Umbilical cord (tissue), 2 donors: ENCODE measurements around the gene S100A9. TPM values are rescaled to one million over a fixed set of nuclear protein-coding genes. Genes with fewer than 3 reads are reported as not detected.
"Not testable (repeated sequence)": the region's sequence is repeated elsewhere in the genome, so short reads cannot be mapped to it uniquely, and the experiment has no call there.

Source experiments
- DNase-seq: peaks from one replicate; pipeline ENCODE4 v3.0.0-alpha.2; 2015; ENCODE audit warnings: low spot score
- total RNA-seq: library from RNA; depleted of rRNA; stranded (reverse); fragments of >200 nt; gene quantifications from one replicate; pipeline ENCODE4 v1.2.3, GENCODE V29; 2014; ENCODE audit warnings: low replicate concordance; ENCODE audit not compliant: insufficient read depth

S100A9 gene
- total RNA-seq, 1 donor from 2014 or later: 224 TPM

DNA sequence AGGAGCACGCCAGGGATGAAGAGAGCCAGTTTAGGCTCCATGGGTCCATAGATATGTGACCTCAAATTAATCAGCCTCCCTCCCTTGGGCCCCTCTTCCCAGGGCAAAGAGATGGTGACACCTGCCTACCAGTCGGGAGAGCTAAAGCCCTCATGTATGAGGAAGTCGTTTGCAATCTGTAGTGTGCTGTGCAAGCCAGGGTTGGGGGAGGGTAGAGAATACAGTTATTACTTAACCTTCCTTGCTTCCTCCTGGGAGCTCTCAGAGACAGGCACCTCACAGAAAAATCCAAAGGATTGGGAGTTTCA is 13.0 kb upstream of the S100A9 start:
- no peak for DNase-seq

DNA sequence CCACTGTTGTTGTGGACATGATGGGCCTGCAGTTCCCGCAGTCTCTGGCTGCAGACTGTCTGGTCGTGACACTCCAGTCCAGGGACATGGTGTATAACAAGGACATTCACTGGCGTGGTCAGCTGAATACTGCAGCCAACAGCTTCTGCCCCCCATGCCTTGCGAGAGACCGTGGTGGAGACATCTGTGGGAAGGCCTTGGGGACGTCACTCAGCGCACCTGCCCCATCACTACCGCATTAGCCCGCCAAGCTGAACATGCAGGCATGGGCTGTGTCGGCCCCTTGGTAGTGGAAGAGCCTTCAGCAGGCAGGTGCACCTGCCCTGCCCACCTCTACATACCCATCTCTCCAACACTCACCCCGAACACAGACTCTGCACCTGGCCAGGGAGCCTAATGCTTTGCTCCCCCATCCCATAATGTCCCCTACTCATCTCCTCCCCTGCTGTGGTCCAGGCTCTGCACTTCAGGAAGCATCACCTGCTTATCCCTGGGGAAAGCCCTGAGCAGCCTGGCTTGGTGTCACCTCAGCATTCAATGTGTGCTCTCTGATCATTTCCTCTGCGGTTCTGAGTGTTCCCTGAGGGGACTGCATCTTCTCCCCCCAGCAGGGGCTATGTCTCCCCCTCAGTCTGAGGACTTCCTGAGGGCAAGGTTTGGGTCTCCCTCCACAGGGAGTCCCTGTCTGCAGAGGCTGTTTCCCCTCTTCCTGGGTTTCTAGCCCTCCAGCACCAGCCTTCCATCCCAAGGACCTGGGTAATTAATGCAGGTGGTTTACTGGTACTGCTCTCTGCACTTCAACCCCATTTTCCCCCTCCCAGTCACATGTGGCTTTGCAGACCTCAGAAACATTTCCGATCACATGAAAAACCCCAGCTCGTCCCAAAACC is 12.2 kb upstream of the S100A9 start:
- no peak for DNase-seq

DNA sequence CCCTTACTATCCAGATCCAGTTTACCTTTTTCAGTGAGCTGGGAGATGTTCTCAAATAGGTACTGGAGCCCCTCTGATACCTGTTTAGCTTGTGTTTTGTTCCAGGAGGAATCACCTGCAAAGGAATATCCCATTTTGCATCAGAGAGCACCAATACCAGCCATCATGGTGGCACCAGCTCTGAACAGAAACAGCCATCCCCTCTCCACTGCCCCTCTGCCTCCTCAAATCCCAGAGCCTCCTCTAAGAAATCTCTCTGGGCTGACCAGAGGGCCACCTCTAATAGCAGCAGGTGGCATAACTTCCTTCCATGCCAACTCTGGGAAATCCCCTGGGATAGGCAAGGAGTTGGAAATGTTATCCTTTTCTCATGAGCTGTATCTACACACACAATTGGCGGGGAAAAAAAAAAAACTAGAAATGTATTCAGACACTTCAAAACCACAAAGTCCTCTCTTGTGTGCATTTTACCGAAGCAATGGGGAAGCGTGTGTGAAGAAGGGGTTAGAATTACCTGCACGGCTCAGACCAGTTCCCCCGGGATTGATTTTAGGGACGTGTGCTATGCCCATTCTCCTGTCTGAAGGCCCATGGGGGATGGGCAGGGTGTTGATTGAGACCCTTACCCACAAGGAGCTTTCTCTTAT is 11.5 kb upstream of the S100A9 start:
- no peak for DNase-seq

DNA sequence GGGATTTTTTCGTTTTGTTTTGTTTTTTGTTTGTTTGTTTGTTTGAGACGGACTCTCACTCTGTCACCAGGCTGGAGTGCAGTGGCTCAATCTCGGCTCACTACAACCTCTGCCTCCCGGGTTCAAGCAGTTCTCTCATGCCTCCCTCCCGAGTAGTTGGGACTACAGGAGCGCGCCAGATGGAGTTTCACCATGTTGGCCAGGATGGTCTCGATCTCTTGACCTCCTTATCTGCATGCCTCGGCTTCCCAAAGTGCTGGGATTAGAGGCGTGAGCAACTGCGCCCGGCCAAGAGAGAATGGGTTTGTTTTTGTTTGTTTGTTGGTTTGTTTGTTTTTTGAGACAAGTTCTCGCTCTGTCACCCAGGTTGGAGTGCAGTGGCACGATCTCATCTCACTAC is 10.6 kb upstream of the S100A9 start:
- not testable (repeated sequence) for DNase-seq

DNA sequence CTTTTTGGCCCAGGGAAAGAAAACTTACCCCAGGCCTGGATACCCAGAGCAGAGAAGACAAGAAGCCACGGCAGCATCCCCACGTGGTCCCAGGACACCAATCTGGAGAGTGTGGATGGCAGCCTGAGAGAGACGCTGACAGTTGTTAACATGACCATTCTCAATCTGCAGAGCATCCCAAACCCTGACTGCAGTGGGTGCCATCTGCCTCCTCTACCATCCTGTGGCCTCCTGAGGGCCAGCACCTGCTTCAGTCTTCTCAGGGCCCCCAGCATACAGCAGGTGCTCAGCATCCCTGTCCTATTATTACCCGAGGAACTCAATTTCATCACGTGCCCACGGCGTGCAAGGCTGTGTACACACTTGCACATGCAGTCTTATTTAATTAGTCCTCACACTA is 9.8 kb upstream of the S100A9 start:
- no peak for DNase-seq

DNA sequence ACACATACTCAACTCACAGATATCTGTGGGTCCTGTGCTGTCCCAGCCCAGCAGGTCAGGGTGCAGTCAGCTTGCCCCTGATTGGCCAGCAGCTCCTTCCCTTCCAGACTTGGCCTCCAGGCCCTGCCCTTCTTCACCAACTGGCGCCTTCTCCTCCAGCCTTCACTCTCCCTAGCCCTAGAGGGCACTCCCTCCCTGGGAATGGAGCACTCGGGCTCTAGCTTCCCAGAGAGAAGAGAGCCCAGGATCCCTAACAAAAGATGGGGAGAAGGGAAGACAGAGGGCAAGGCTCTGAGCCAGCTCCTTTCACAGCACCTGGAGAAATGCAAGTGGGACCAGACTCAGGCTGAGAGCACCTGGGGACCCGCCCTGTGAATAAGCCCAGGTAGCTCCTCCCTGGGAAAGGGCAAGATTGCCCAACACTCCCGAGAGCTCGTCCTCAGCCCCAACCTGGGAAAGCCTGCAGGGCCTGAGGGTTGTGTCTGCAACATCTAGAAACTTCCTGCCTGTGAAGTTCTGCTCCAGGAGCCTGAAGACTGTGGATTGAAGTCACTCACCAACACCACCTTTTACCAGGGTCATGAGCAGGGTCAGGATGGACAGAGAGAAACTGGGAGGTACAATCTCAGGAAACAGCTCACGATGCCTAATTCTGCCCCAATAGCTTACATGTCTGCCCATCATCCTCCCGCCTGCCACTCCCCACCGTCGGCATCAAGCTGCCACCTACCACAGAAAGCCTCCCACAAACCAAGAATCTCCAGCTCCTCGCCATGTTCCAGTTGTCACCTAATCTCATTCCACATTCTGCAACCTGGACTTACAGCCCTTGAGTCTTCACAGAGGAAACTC is 8.9 kb upstream of the S100A9 start, which contains the start of gene PGLYRP4:
Gene PGLYRP4 (minus strand): TSS at position 331 of the 852 bp plus-strand sequence. CDS start 909 bp downstream, outside the sequence.
- DNase-seq: no peak

DNA sequence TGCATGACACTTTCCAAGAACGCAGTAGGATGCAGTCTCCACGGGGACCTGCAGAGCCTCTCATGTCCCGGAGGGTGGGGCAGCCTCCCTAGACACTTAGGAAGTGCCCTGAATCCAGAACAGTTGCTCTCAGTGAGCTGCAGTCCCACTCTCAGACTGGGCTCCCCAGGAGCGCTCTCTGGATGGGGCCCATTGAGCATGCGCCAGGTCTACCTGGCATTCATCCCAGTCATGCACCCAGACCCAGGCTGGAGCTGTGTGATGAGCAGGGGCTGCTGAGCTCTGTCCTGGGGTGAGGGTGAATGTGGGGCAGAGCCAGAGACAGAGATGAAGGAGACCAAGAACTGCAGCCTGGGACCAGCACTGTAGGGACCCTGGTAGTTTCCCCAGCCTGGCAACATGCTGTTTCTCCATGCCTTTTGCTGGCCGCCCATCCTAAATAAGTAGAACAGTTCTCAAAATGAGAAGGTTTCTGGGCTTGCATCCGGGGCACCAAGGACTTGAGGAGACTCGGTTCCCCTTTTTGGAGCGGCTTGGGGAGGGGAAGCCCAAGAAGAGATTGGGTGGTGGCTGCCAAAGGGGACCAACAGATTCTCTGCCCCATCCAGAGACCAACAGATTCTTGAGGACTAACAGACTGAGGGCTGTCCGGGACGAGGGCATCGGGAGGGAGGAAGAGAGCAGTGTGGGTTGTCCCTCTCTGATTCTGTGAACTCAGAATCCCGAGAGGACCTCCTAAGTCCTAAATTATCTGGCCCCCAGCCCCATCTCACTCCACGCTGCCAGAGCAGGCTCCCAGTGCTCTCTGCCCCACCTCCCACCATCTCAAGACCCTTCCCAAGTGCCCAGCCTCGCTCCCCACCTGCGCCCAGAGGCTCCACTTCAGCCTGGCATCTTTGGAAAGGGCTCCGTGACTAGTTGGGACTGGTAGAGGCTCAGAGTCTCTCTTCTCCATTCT is 8.0 kb upstream of the S100A9 start:
- DNase-seq: no peak

DNA sequence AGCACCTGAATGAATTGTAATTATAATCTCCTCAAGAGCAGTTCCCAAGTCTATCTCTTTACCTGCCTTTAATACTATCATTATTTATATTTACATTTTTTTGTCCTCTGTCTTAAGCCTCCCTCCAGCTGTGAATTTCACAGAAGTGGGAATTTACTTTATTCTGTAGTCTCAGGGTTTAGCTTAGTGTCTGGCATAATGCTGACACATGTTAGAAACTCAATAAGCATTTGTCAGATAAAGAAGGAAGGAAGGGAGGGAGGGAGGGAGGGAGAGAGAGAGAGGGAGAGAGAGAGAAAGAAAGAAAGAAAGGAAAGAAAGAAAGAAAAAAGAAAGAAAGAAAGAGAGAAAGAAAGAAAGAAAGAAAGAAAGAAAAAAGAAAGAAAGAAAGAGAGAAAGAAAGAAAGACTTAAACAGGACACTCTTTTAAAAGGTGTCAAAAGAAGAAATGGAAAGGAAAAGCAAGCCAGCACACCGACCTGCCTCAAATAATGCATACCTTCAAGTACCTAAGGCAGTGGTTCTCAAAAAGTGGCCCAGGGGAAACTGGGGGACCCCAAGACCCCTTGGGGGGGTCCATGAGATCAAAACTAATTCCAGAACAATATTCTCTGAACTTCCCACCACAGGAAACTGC is 7.2 kb upstream of the S100A9 start:
- DNase-seq: no peak

DNA sequence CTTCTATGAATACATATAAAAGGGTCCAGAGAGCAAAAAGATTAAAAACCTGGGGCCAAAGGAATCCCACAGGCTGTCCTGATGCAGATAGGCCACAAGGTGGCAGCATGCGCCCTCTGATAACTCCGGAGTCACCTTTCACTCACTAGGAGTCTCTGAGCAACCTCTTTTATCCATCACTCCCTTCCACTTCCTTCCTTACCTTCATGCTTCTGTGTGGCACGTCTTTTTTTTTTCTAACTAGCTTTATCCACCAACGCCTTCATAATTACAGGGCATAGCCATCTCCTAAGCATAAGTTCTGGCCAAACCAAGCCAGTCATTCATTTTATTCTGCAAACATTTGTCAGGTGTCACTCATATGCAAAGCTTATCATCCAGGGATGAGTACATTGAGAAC is 5.1 kb upstream of the S100A9 start:
- DNase-seq: peak; percentile 63

DNA sequence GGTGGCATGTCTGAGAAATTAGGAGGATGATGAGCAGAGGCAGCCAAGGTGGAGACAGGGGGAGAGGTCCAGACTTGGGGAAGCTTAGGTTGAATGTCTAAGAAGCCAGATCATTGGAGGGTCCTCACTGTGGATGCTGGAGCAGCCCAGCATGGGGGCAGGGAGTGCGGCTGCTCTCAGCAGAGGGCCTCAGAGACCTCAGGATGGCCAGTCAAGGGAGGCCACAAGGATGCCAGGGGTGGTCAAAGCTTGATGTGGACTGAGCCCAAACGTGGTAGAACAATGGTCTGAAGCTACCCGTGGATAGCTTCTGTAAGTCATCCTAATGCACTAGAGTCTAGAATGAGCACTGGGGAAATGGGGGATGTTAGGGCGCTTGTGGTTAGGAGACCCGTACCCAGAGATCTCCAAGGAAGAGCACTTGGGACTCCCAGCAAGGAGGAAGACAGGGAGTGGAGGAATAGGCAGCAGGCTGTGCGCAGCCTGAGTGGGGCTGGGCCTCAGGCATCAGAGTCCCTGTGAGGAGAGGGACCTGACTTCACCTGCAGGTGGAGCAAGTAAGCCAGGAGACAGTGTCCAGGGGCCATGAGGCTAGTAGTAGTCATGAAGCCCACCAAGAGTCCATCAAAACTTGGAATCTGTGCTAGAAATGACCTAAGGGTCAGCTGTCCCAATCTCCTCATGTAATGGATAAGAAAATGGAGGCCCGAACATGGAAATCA is 4.3 kb upstream of the S100A9 start:
- no peak for DNase-seq

DNA sequence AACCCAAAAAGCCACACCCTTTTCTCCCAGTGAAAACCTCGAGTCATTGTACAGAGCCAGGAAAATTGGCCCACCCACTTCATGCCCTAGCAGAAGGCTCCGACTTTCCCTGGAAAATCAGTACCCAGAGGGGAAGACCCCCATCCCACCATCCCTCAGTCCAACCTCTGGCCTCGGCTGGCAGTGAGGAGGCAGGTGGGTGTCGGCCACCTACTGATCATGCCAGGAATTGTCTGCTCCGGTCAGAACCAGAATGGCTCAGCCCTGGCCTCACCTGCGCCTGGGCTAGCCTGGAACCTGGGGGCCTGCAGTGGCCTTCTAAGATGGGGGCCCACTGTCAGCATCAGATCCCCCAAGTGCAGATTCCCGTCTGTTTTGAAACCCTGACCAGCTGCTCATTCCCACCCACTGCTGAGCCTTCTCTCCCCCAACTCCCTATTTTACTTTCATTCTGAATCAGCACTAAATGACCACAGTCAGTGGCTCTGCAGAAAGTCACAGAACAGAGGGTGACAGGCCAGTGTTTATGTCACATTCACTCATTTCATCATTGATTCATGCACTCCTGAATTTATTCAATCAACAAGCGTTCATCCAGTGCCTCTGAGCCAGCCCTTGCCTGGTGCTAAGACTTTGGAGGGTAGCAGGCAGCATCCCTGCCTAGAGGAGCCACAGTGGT is 3.0 kb upstream of the S100A9 start:
- DNase-seq: no peak

DNA sequence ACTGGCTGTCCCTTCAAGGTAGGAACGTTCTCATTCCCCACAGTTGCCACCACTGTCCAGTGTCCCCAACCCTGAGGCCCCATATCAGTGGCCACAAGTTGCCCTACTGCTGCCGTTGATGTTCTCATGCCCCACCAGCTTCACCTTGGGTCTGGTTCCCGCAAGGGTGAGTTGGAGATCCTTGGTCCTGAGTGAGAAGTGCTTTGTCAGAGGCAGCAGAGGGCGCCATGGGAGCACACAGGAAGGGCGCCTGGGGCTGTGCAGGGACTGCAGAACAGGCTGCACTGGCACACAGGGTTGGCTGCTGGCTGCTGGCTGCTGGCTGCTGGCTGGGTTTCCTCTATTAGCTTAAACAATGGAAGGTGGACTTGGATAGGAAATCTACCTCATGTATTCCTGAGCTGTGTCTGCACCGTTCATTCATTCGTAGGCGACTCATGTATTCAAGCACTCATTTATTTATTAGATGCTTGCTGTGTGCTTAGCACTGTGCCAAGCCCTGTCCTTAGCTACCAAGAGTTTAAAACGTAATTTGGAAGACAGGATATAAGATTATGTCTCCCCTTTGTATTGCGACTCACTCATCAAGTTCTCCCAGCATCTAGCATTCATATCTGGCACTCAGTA is 2.1 kb upstream of the S100A9 start:
- DNase-seq: peak; percentile 13

DNA sequence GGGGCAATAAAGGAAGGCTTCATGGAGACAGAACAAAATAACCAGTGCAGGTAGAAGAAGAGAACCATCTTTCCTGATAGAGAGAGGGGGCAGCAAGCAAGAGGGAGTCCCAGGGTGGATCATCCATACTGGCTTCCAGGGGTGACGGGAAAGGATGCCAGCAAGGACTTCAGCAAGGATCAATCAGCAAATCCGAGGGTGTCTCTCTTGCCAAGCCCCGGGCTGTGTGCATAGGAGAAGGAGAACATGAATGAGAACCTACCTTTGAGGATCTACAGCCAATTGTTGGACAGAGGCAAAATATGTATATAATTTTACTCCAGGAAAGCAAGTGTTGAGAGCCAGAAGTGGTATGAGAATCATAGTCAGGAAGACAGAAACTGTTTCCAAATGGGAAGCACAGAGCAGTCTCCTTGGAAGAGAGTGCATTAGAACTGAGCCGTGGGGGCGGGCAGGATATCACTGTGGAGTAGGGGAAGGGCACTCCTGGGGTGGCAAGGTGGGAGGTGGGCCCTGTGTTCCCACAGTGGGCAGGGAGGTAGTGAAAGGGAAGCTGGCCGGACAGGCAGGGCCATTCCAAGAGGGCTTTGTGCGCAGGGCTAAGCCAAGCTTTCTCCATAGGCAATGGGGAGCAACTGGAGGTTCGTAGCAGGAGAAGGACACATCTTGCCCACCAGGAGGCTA is 1.1 kb upstream of the S100A9 start:
- no peak for DNase-seq

DNA sequence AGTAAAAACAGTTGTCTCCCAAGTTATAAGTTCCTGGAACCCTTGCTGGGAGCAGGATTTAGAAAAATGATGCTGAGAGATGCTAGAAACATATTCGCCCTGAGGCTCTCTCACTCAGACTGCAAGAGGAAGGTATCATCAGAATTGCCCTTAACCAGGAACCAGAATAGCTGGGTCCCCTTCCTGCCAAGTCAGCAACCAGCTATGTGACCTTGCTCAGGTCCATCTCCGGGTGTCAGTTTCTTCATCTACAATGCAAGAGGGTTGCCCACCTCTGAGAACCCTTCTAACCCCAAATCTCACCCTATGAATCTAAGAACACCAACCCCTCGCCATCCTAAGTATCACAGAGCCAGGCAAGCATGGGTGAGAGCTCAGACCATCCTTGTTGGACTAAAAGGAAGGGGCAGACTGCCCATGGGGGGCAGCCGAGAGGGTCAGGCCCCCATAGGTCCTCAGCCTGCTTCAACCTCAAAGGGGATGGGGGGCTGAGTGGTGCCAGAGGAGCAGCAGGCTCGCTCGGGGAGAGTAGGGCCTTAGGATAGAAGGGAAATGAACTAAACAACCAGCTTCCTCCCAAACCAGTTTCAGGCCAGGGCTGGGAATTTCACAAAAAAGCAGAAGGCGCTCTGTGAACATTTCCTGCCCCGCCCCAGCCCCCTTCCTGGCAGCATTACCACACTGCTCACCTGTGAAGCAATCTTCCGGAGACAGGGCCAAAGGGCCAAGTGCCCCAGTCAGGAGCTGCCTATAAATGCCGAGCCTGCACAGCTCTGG is 390 bp upstream of the S100A9 start:
- DNase-seq: peak; percentile 10

DNA sequence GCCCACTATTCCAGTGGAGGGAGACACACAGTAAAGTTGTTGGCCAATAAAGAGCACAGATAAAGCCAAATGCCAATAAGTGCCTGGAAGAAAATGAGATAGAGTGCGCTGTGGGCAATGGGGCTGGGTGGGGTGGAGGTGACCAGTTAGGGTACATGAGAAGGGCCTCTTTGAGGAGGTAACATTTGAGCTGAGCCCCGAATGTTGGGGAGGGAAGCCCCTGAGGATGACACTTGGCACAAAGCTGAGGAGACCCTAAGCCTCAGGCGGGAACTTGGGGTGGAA is 979 bp downstream of the S100A9 start:
- no peak for DNase-seq

DNA sequence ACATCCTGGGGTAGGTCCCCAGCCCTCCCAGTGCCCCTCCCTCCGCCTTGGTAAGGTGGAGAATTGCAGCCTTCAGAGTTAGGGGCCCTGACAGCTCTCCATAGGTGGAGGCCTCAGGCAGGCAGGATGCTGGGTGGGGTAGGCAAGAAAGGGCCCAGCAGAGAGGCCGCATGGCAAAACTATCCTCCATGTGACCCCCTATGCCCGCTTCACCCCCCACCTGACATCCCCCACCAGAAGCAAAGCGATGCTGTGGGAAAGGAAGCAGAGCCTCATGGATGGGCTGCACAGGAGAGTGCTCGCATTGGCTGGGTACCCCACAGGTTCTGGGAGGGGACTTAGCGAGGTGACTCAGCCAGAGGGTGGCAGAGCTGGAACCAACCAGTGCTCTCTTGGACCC is 1.6 kb downstream of the S100A9 start:
- DNase-seq: no peak

DNA sequence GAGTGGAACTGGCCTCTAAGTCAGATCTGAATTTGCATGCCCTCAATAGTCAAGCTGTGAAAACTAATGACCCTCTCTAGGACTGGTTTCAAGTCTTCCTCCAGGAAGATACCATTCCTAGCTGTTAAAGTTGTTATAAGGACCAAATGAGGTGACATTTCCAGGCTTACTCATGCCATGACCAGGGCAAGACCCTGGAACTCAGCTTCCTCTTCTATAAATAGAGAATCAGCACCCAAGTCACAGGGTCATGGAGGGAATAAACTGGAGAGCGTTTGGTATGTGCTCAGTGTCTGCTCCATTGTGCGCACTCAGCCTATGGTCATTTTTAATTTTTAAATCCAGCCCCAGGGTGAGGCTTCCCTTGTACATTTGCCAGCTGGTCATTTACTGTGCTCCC is 2.5 kb downstream of the S100A9 start:
- DNase-seq: no peak
